ENCODE data around the gene PDZRN3.

Gene PDZRN3

DNA sequence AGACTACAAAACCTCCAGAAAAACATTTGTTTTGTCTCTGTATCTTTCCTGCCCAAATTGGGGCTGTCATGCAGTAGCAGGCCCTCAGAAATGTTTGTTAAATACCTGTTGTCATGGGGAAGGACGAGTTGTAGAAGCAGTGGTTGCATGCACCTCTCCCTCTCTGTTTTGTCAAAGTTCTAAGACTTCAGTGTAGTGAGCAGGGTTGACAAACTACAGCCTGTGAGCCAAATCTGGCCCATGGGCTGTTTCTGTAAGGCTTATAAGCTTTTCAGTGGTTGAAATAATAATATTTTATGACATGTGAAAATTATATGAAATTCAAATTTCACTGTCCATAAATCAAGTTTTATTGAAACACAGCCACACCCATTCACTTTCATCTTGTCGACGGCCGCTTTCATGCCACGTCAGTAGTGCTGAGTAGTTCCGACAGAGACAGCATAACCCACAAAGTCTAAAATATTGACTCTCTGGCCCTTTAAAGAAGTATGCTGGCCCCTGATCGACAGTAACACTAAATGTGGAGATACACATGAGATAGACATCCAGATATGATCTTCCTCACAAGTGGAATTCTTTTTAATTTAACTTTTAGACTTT, 102.9 kb downstream of the PDZRN3 start:
- DNase-seq (ENCODE audit: low read depth in 2 of 2): no peak

DNA sequence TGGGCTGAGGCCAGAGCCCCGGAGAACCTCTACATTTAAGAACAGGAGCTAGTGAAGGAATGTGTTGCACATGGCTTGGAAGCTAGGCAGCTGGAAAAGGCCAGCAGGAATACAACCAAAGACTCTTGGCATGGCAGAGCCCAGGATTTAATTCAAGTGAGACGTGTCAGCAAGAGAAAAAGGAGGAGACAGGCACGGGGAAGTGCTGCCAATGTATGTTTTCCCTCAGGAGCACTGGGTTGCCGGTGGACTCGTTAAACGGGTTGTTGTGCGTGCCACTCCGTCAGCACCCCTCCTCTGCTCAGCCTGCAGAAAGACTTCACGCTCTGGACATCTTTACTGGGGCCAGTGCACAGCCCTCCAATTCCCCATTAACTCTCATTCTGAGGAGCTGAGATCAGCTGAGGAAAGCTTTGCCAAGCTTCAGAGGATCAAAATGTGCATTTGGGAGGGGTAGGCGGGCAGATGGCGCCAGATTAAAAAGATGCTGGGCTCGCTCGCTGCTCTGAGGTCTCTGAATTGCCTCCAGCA, 103.7 kb downstream of the PDZRN3 start:
- DNase-seq (ENCODE audit: low read depth in 2 of 2): no peak

DNA sequence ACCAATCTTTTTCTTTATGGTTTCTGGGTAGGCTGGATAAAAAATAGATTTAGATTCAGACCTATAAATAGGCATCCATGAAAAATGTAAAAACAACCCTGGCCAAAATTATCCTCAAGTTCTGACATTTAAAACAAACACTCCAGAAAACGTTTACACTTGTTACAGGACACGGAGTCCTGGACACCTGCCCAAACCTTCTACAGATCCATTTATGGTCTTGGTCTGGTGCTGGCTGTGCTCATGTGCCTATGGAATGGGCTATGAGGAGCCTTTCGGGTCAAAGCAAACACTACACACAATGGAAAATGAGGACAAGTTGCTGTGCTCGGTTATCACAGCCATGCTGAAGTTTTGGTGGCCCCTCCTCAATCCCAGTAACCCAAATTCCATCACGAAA, 108.1 kb downstream of the PDZRN3 start:
- DNase-seq (ENCODE audit: low read depth in 2 of 2): no peak

DNA sequence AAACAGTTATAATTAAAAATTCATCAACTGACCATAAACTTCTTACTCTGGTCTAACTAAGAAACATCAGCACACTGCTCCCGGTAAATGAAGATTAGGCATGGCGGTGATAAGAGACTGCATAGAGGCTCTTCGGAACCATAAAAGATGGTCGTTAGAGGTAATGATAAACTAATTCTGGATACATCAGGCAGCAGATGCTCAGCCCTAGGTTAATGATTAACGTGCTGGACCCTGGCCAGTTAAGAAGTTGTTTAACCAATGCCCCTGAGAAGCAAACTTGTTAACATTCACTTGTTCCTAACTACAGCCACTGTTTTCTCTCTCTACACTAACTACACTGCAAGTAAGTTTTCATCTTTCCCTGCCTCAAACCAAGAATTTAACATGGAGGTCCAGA, 111.5 kb downstream of the PDZRN3 start:
- DNase-seq (ENCODE audit: low read depth in 2 of 2): no peak

DNA sequence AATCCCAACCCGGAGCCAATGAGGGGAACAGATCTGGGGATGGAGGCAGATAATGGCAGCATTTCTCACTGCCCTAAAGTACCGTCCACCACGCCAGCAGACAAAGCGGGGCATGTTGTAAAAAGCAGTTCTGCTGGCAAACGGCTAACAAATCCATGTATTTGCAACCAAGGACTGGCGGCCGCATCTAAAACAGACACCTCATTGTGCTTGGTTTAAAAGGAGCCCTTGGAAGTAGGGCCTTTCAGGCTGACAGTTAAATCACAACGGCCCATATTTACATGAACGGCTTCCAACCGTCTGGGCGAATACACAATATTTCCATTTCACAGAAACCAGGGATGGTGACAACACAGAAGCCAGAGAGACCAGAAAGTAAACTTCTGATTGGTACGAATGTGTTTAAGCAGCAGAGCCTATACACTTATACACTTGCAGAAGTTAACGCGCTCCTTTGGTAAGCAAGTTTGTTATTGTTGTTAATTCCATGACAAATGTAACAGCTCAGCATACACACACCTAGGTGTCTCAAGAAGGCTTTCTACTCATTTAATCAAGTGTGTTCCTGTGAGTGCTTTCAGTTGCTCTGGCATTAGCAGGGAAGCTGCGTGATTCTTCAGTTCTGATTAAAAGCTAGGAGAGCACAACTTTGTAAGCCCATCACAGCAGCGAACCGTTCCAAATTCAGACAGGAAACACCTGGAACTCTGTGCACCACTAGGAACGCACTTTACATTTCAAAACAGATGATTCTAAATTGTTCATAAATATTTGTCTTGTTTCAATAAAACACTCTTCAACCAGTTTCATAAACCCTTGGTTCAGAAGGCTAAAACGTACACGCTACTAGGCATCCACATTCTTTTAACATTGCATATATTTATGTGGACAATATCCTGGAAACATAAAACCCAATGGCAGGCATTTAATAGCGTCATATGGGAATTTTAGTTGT, 112.9 kb downstream of the PDZRN3 start:
- no peak for DNase-seq (ENCODE audit: low read depth in 2 of 2)

DNA sequence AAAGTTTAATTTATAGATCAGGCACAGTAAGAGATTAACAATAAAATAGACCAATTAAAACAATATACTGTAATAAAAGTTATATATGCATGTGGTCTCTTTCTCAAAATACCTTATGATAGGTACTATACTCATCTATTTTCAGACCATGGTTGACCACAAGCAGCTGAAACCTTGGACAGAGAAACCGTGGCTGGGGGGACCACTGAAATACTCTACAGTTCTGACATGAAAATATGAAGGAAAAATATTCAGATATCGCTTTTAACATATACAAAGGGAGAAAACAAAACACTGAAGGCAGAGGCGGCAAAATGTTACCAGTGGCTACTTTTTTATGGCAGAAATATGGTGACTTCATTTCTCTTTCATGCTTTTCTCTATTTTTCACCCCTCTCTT, 114.0 kb downstream of the PDZRN3 start:
- no peak for DNase-seq (ENCODE audit: low read depth in 2 of 2)

DNA sequence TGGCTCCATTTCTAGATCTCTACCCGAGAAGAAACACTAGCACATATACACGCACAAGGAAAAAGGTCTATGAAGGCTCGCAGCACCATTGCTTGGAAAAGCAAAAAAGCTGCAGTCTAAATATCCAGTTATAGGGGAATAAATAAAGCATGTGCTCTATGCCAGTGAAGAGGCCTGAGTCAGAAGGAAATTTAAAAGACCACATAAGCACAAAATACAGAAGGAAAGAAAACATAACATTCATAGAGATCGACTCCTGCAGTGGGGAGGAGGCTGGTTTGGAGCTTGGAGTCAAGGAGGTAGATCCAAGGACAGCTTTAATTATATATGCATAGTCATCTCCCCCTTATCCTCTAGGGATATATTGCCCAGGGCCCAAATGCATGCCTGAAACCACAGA, 114.4 kb downstream of the PDZRN3 start:
- no peak for DNase-seq (ENCODE audit: low read depth in 2 of 2)

DNA sequence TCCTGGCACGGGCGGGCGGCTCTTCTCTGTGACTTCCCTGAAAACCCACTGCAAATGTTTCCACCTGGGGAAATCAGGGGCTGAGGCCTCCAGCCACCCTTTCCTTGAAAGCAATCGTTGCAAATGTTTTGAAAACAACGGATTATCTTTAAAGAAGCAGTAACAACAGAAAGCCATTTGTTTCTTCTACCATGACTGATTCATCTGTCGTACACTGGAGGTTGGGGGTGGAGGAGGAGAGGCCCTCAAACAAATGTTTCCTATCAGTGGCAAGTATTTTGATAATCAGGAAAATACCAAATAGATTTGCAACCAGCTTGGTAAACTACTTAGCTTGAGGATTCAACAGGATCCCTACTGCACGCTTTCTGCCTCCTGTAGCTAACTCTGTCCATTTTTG, 114.9 kb downstream of the PDZRN3 start:
- DNase-seq (ENCODE audit: low read depth in 2 of 2): no peak

DNA sequence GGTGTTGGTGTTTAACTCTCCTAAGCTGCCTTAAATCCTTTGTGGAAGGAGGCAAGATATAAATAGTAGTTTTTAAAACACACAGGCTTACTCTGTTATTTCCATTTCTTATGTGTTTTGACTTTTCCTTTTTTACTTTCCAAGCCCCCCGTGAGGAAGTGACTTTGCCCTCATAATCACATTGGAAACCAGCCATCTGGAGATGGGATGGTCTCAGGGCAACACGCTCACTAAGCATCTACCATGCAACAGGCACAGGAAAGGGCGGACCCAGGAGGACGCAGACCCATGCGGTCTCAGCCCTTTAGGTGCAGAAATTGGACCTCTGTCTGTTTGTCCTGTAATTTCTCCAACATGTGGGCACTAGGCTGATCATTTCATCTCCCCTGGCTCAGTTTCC, 115.7 kb downstream of the PDZRN3 start:
- no peak for DNase-seq (ENCODE audit: low read depth in 2 of 2)

DNA sequence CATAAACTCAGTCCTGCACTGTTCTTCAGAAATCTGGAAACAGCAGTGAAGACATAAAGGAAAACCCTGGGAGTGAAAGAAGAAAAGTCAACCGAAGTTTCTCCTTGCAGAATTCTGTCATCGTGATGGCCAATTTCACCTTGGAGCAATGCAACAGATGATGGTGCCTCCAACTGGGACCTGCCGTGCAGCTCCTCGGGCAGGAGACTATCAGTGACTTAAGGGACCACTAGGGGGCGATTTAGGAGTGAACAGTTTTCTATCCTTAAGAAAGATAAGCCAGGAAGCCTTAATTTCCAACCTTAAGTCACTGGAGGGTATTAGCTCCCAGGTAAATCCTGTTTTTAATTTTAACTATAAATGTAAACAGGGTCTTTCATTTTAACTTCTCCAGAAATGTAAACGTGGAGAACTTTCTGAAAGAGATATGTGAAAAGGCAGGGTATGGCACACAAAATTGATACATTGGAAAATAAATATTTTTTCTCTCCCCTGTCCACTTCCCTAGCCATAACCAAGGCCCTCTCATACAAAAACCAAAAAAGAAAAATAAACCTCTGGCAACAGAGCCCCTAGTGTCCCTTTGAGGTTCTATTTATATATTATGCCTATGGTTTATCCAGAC, 116.3 kb downstream of the PDZRN3 start:
- no peak for DNase-seq (ENCODE audit: low read depth in 2 of 2)

DNA sequence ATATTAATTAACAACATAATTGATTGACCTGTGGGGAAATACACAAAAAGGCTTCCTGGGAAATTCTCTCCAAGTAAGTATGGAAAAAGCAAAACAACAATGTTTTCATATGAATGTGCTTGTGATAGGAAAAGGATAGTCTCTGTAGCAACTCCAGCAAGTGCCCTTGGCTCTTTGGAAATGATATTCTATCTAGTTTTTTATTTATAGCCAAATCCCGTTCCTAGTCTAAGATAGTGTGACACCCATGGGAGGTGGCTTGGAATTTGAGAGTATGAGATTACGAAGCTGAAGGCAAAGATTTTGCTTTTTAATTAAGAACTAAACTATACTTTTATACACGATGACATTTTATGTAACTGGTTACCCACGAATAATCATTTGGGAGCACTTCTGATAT, 119.9 kb downstream of the PDZRN3 start:
- no peak for DNase-seq (ENCODE audit: low read depth in 2 of 2)

DNA sequence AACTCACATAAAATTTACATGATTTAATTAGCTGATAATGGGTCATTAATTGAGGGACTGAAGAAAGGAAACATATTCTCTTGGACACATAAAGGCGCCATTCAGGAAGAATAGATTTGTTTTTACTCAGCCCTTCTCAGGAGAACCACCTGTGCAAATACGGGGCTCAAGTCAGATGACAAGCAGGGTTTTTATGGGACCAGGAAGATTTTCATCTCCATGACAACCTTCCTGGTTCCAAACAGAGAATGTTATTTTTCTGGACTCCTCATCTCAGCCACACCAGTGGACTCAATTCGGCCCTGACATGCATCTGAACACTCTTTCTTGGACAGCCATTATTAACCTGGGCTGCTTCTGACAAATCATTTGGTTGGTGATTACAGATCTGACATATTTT, 120.5 kb downstream of the PDZRN3 start:
- no peak for DNase-seq (ENCODE audit: low read depth in 2 of 2)

DNA sequence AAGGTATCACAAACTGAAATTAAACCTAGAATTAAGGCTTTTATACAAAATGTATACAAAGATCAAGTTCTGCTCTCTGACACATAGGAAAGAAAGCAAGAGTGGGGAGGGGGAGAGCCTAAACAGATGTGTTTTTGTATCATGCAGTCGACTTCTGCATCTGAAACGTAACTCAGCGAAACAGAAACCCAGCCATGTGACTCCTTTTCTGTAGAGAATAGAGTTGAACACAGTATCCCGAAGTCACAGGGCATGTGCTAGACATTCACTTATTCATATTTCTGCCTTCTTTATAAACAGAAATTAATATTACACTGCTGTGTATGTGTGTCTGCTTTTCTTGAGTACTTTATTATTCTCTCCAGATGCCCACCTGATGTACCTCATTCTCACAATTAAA, 121.0 kb downstream of the PDZRN3 start:
- DNase-seq (ENCODE audit: low read depth in 2 of 2): no peak

DNA sequence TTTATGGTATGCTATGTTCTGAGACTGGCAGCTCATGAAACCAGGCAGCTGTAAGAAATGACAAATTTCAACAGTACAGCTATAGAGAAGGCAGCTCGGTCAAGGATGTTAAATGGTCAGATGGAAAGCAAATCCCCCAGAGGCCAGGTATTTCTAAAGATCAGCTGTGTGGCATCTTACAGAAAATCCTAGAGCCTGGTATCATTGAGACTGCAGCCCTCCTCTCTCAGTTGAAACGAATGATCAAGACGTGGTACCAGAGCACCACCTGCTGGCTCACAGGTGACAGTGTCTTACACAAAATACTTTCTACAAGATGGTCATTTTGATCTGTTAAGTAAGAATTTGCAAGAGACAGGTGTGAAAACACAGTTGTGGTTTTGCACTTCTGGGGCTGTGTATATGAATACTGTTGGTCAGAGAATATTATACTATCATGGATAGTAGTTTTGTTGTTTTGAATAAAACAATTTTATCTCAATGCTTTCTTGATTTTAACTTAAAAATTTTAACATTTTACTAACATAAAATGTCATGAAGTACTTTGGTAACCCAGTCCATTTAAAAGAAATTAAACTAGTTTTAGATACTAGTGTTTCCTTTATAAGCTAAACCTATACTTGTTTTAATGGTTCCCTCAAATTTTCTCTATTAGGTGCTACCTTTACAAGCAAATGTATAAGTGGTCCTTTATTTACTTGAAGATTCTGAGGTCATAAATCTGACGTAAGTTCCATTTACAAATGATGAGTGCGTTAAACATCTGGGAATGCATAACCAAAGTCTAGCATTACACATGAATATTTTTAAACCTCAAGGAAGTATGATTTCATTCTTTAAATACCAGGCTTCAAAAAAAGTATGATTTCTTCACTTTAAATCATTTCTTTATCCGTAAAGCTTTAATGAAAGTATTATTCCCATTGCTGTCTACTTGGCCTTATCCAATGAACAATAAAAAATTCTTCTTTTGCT, 121.8 kb downstream of the PDZRN3 start:
- peak; percentile 25 to 27 for DNase-seq (ENCODE audit: low read depth in 2 of 2)

DNA sequence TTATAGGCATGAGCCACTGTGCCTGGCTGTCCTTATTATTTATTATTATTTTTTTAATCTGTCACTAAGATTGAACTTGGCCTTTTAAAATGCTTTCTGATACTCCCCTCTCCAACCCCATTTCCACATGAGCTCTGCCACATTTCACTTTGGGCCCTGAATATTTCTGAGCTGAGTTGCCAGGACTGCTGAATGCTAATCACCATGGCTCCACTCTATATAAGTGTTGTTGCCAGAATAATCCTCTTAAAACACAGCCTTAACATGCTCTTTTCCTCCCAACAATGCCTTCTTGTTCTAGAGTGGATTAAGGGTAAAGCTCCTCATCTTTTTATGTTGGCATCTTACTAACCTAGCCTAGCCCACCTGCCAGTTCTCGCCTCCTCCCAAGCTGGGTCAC, 124.4 kb downstream of the PDZRN3 start:
- DNase-seq (ENCODE audit: low read depth in 2 of 2): no peak

DNA sequence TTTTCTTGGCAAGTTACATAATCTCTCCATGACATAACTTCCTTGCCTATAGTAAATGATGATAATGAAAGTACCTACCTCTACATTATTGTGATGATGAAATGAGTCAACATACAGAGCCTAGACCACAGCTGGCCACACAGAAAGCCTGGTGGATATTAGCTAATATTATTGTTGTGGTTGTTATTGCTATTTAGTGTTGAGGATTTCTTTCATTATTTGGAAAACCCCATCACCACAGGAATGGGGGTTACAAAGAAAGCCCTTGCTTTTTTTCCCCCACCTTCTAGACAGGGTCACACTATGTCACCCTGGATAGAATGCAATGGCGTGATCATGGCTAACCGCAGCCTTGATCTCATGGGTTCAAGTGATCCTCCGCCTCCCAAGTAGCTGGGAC, 125.0 kb downstream of the PDZRN3 start:
- no peak for DNase-seq (ENCODE audit: low read depth in 2 of 2)

DNA sequence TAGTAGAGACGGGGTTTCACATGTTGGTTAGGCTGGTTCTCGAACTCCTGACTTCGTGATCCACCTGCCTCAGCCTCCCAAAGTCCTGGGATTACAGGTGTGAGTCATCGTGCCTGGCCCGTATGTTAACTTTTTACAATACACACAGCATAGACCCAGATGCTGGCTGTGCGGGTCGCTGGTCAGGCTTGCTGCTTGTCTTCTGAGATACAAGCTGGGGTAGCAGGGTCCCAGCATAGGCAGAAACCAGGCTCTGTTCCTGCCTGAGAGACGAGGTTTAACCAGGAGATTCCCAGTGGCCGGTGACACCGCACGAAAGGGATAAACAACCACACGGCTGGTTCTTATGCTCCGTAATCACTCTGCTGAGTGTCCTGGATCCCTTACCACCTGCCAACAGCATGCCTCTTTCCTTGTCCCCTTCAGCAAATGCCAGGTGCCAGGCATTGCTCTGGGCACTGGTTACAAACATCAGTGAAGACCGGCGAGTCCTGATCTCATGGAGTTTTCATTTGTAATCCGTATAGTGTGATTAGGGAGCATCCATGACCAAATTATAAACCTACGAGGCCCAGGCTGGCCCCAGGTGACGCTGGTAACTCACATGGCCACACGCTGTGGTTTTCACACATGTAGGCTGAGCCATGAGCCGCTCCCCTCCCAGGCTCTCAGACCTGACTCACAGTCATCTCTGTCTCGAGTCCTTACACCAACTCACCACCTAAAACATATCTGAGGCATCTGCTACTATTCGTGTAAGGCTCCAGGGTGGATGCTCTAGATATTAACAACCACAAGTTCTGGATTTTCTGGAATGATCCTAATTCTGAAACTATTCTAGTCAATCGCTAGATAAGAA, 125.7 kb downstream of the PDZRN3 start:
- DNase-seq (ENCODE audit: low read depth in 2 of 2): no peak

DNA sequence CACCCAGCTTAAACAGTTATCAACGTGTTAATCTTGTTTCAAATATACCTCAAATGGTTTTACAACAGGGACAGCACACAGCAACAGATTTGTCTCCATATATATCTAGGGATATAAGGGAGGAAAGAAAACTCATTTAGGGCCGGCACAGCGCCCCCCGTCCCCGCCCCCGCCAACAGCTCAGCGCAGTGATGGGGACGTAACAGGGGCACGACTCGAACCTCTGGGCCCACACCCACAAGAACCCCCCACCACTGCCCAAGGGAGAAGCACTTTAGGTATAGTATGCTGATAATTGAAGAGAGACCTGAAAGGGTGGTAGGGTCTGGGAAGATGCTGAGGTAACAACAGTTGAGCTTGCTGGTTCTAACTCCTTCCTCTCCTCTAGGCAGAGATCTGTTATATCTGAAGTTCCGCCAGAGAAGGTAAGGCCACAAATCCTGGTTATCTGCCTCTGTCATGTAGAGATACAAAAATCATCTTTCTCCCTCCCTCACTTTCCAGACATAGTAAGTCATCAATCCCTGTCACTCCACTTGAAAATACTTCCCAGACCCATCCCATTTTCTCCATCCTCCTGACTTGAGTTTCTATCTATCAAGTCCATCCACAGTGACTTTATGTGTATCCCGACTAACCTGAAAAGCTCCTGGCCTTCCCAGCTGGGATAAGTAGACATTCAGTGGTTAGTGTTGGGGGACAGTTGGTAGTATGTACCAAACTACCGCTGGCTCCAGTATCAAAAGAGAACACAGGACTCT, 126.9 kb downstream of the PDZRN3 start:
- no peak for DNase-seq (ENCODE audit: low read depth in 2 of 2)

DNA sequence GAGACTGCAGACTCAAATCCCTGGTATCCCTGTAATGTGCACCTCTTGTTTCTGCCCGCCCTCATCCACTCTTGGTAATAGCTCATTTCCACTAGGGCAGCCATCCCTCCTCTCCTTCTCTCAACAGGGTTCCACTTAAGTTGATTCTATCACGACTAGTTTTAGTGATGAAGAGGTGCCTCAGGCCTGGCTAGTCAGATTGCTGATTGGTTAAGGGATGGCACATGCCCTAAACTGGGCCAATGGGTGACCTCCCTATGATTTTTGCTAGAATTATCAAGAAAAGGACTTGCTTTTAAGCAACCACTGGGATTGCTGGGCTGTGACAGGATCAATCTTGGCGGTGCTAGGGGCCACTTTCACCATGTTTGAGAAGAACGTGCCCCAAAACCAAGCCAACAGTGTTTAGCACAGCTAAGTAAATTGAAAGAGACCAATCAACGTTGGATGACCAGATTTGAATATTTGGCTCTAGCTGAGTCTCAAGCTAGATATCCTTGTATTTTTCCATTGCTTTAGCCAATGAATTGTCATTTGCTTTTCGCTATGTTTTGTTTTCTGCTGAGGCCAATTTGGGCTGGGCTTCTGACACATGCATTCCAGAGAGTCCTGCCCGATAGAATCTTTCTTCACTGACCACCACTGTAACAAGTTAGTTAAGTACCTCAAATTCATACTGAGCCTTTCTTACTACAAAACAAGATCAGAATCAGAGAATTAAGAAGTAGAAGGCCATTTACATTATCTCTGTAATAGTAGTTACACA, 131.0 kb downstream of the PDZRN3 start:
- DNase-seq (ENCODE audit: low read depth in 2 of 2): no peak

Measured in stimulated activated CD4-positive, alpha-beta T cell treated with anti-CD3 and anti-CD28 coated beads, Interleukin-1b, Interleukin-23, amount 100 ng/mL, for 4 hours (primary cell).